IMR-90 (cell line): ENCODE data around the gene KCNMA1. TPM values are rescaled to one million over a fixed set of nuclear protein-coding genes. Genes with fewer than 3 reads are reported as not detected.

ENCODE experiments used
- ATAC-seq: fragments of 200-7000 bp; cut with Tn5 transposase; 2 replicates; pipeline ENCODE4 v1.9.1; 2020; ENCODE audit warnings: low read depth, mild to moderate bottlenecking, moderate library complexity
- BruUV-seq: library from RNA; stranded (reverse); fragments of 400-500 nt; replicated peaks from 2 replicates; lab custom pipeline; 2021; lab: Mats Ljungman, UMichigan
- CTCF ChIA-PET: fragments of 300-600 bp; formaldehyde crosslinking; extraction: SDS; loops from one replicate; lab custom pipeline; 2021; ENCODE audit warnings: antibody characterized with exemption; lab: Yijun Ruan, JAX
- POLR2A ChIA-PET: fragments of 300-600 bp; sonication (Branson Sonifier 250); formaldehyde crosslinking; loops from one replicate; lab custom pipeline; 2022; ENCODE audit warnings: antibody characterized with exemption; ENCODE audit not compliant: unreplicated experiment; lab: Charles Lee
- DNase-seq: peaks from one replicate; pipeline ENCODE4 v3.0.0; 2013
- H2AFZ ChIP-seq: replicated peaks from 2 replicates; pipeline ENCODE3; 2013; ENCODE audit warnings: low read length, mild to moderate bottlenecking; ENCODE audit not compliant: poor library complexity
- H2AK5ac ChIP-seq: 2 replicates; pipeline ENCODE4 v1.6.1; 2013; ENCODE audit warnings: low read depth, low read length, inconsistent platforms
- H2AK9ac ChIP-seq: replicated peaks from 2 replicates; pipeline ENCODE3; 2013; ENCODE audit warnings: mild to moderate bottlenecking, low read depth, low read length, moderate library complexity; ENCODE audit not compliant: poor library complexity
- H2BK120ac ChIP-seq: 2 replicates; pipeline ENCODE4 v1.6.1; 2013; ENCODE audit warnings: low read depth, low read length, inconsistent platforms
- H2BK15ac ChIP-seq: 3 replicates; pipeline ENCODE4 v1.6.1; 2013; ENCODE audit warnings: low read depth, low read length, inconsistent platforms
- H2BK20ac ChIP-seq: 2 replicates; pipeline ENCODE4 v1.6.1; 2013; ENCODE audit warnings: low read depth, mild to moderate bottlenecking, inconsistent platforms, low read length, moderate library complexity
- H2BK5ac ChIP-seq: 2 replicates; pipeline ENCODE4 v1.6.1; 2013; ENCODE audit warnings: mild to moderate bottlenecking, low read depth, low read length, inconsistent platforms; ENCODE audit not compliant: poor library complexity, severe bottlenecking
- H3K14ac ChIP-seq: replicated peaks from 2 replicates; pipeline ENCODE4 v1.6.1; 2013; ENCODE audit warnings: low read depth, low read length, inconsistent platforms
- H3K18ac ChIP-seq: 2 replicates; pipeline ENCODE4 v1.6.1; 2013; ENCODE audit warnings: low read depth, low read length, control low read depth
- H3K23ac ChIP-seq: 2 replicates; pipeline ENCODE4 v1.6.1; 2013; ENCODE audit warnings: low read depth, low read length, inconsistent platforms
- H3K27ac ChIP-seq: 2 replicates; pipeline ENCODE4 v1.5.1; 2013; ENCODE audit warnings: mild to moderate bottlenecking, control low read depth, low read length; ENCODE audit not compliant: insufficient read depth
- H3K27me3 ChIP-seq: 2 replicates; pipeline ENCODE4 v1.6.1; 2013; ENCODE audit warnings: low read length; ENCODE audit not compliant: control insufficient read depth, insufficient read depth
- H3K36me3 ChIP-seq: 2 replicates; pipeline ENCODE4 v1.6.1; 2013; ENCODE audit warnings: low read length, mixed read lengths; ENCODE audit not compliant: control insufficient read depth, insufficient read depth
- H3K4ac ChIP-seq: 2 replicates; pipeline ENCODE4 v1.6.1; 2013; ENCODE audit warnings: low read depth, low read length, inconsistent platforms
- H3K4me1 ChIP-seq: 2 replicates; pipeline ENCODE4 v1.6.1; 2013; ENCODE audit warnings: low read length, mixed read lengths; ENCODE audit not compliant: control insufficient read depth, insufficient read depth
- H3K4me2 ChIP-seq: 2 replicates; pipeline ENCODE4 v1.6.1; 2013; ENCODE audit warnings: low read depth, mild to moderate bottlenecking, control low read depth, low read length, moderate library complexity
- H3K4me3 ChIP-seq: 2 replicates; pipeline ENCODE4 v1.5.1; 2013; ENCODE audit warnings: low read depth, mild to moderate bottlenecking, control low read depth, low read length, moderate library complexity; ENCODE audit not compliant: insufficient read depth
- H3K56ac ChIP-seq: 2 replicates; pipeline ENCODE4 v1.6.1; 2013; ENCODE audit warnings: low read length, inconsistent platforms; ENCODE audit not compliant: insufficient read depth; ENCODE audit errors: extremely low read depth
- H3K79me1 ChIP-seq, 2 experiments: 2 replicates each; pipeline ENCODE4 v1.6.1; 2013; ENCODE audit warnings: low read length in 2 of 2, inconsistent platforms in 1 of 2, low read depth in 1 of 2
- H3K9ac ChIP-seq: 2 replicates; pipeline ENCODE4 v1.6.1; 2013; ENCODE audit warnings: low read depth, low read length, control low read depth
- H3K9me1 ChIP-seq: 2 replicates; pipeline ENCODE4 v1.6.1; 2013; ENCODE audit warnings: low read length, inconsistent platforms; ENCODE audit not compliant: insufficient read depth
- H3K9me3 ChIP-seq: 2 replicates; pipeline ENCODE4 v1.6.1; 2013; ENCODE audit warnings: low read length; ENCODE audit not compliant: control insufficient read depth, insufficient read depth
- H4K20me1 ChIP-seq: 2 replicates; pipeline ENCODE4 v1.6.1; 2013; ENCODE audit warnings: low read length, inconsistent platforms; ENCODE audit not compliant: insufficient read depth
- H4K5ac ChIP-seq: 2 replicates; pipeline ENCODE4 v1.6.1; 2013; ENCODE audit warnings: mild to moderate bottlenecking, low read depth, low read length, control low read depth
- H4K8ac ChIP-seq, 2 experiments: 2 replicates each; pipeline ENCODE4 v1.6.1; 2013; ENCODE audit warnings: low read depth in 2 of 2, low read length in 2 of 2, control low read depth in 1 of 2, inconsistent platforms in 1 of 2
- H4K91ac ChIP-seq: 2 replicates; pipeline ENCODE4 v1.6.1; 2013; ENCODE audit warnings: low read depth, low read length, inconsistent platforms; ENCODE audit not compliant: insufficient read depth
- BHLHE40 ChIP-seq: fragments of 150-350 bp; IDR thresholded peaks from 2 replicates; pipeline ENCODE4 v1.6.1; 2016; ENCODE audit warnings: mild to moderate bottlenecking, low read depth, low read length
- ELK1 ChIP-seq: fragments of 150-350 bp; IDR thresholded peaks from 2 replicates; pipeline ENCODE4 v1.6.1; 2016; ENCODE audit warnings: low read depth, mild to moderate bottlenecking, low read length, moderate library complexity, borderline replicate concordance
- MXI1 ChIP-seq: IDR thresholded peaks from 2 replicates; pipeline ENCODE4 v1.6.1; 2012; ENCODE audit warnings: low read depth, mild to moderate bottlenecking, low read length, moderate library complexity, borderline replicate concordance
- NFE2L2 ChIP-seq: fragments of 150-350 bp; IDR thresholded peaks from 2 replicates; pipeline ENCODE4 v1.6.1; 2016; ENCODE audit warnings: low read depth, mild to moderate bottlenecking, low read length
- RFX5 ChIP-seq: IDR thresholded peaks from 2 replicates; pipeline ENCODE4 v1.8.0; 2012; ENCODE audit warnings: low read depth, mild to moderate bottlenecking, low read length, moderate library complexity
- WGBS, 2 experiments: methylation state at CpG; one replicate each; pipeline versions ENCODE4 v1.1.5 to v1.1.7; 2013; ENCODE audit warnings: missing lambda C conversion rate in 2 of 2; ENCODE audit not compliant: insufficient read length in 1 of 2; ENCODE audit errors: extremely low coverage in 2 of 2; 5-methylcytosine and 5-hydroxymethylcytosine counted together
- dilution Hi-C: fragments of 300-500 bp; cut with HindIII; formaldehyde crosslinking; loops from one replicate; pipeline ENCODE4 v1.14.3; 2018; ENCODE audit warnings: low sequenced_read_pairs; ENCODE audit not compliant: unreplicated experiment
- in situ Hi-C: fragments of 300-500 bp; cut with MboI; formaldehyde crosslinking; loops from 3 replicates; pipeline ENCODE4 v1.14.3; 2019; ENCODE audit warnings: low sequenced_read_pairs, inconsistent platforms, mixed read lengths
- intact Hi-C: fragments of 100-400 bp; cut with micrococcal nuclease; formaldehyde crosslinking; loops from 2 replicates; pipeline ENCODE4 v1.10.0; 2022
- polyA plus RNA-seq, 3 experiments: library from polyadenylated mRNA; depleted of rRNA; stranded (reverse); fragments of >200 nt; gene quantifications; 2 replicates each; pipeline ENCODE4 v1.2.3, GENCODE V29; 2012; ENCODE audit warnings: low replicate concordance in 1 of 3
- total RNA-seq: library from RNA; depleted of rRNA; stranded (reverse); fragments of >200 nt; gene quantifications from 2 replicates; pipeline ENCODE4 v1.2.3, GENCODE V29; 2012

KCNMA1 gene
- total and polyA plus RNA-seq, 2 of the 4 experiments (the other 2 are of a cell fraction): 25.6 to 29.6 TPM

DNA sequence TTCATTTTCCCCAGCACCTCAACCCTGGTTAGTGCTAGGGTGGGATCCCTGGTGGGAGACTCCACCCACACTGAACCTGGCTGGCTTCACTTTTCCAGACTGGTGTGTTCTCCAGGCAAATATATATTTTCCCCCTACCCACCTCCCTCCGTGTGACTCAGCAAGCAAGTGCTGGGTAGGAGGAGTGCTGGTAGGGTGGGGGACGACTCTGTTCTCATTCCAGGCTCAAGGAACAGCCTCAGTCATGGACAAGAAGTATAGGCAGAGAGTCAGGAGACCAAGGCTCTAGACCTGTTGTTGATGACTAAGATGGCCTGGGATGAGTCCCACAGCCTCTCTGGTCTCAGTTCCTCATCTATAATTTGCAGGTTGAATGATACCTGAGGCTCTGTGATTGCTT is 328.1 kb downstream of the KCNMA1 start:
- BruUV-seq: no TSS peak
- TF ChIP-seq MXI1 (no peak), ELK1 (no peak), RFX5 (no peak), NFE2L2 (no peak), BHLHE40 (no peak)
- H2BK15ac ChIP-seq: no peak overlapping the region
- H2BK120ac ChIP-seq: no peak overlapping the region
- no peak overlapping the region for H2AK9ac ChIP-seq
- peaks cover 2% of the 10 kb centered on the region; the same call in 1 of the 2 replicates for H3K27me3 ChIP-seq
- 0 out of 4 replicates have a peak, but pooled peaks cover 0 to 4% of the 10 kb centered on the region in 2 experiments for H3K79me1 ChIP-seq
- peaks cover 11% of the 10 kb centered on the region; the same call in 1 of the 2 replicates for H3K9me1 ChIP-seq
- WGBS, 2 experiments: no CpG with 5 or more reads among the region's 2 CpGs
- H3K9ac ChIP-seq: no peak overlapping the region
- H3K4ac ChIP-seq: no peak overlapping the region
- no peak overlapping the region for H3K56ac ChIP-seq
- no peak overlapping the region for H4K91ac ChIP-seq
- POLR2A ChIA-PET: no interaction called here
- H3K36me3 ChIP-seq: no peaks in the 10 kb centered on the region
- H3K27ac ChIP-seq: no peak overlapping the region
- H2BK20ac ChIP-seq: no peak overlapping the region
- dilution Hi-C loops: no loop called here
- H4K20me1 ChIP-seq: no peaks in the 10 kb centered on the region
- no peak overlapping the region for H3K14ac ChIP-seq
- H3K23ac ChIP-seq: no peak overlapping the region
- DNase-seq: no peak
- no peak overlapping the region for H2AFZ ChIP-seq
- no peak overlapping the region for H2BK5ac ChIP-seq
- peaks cover 11% of the 10 kb centered on the region for H3K4me1 ChIP-seq
- no peak overlapping the region for H3K4me3 ChIP-seq
- H3K9me3 ChIP-seq: no peaks in the 10 kb centered on the region
- H4K8ac ChIP-seq: no peak overlapping the region
- intact Hi-C loops: no loop called here
- H3K18ac ChIP-seq: no peak overlapping the region
- H4K5ac ChIP-seq: no peak overlapping the region
- H2AK5ac ChIP-seq: no peak overlapping the region
- H3K4me2 ChIP-seq: no peak overlapping the region
- CTCF ChIA-PET: no interaction called here
- in situ Hi-C loops: no loop called here
- no peak for ATAC-seq
